Fibroblast of pulmonary artery (primary cell): ENCODE data around the gene KRIT1.
A peak's percentile ranks its signal among the peaks of the same experiment; 100 is the strongest.

ENCODE experiments used
- DNase-seq: peaks from one replicate; pipeline ENCODE4 v3.0.0-alpha.2; 2010; ENCODE audit warnings: low read depth
- H3K4me3 ChIP-seq: replicated peaks from 2 replicates; pipeline ENCODE4 v1.5.1; 2011; ENCODE audit warnings: low read depth, mild to moderate bottlenecking, control low read depth, low read length, moderate library complexity
- TF ChIP-seq, protein P1 (sequence below): IDR thresholded peaks from 2 replicates; pipeline ENCODE4 v1.5.1; 2011; ENCODE audit warnings: mild to moderate bottlenecking, control low read depth, low read length, inconsistent platforms; ENCODE audit errors: missing control alignments

The KRIT1 gene

DNA sequence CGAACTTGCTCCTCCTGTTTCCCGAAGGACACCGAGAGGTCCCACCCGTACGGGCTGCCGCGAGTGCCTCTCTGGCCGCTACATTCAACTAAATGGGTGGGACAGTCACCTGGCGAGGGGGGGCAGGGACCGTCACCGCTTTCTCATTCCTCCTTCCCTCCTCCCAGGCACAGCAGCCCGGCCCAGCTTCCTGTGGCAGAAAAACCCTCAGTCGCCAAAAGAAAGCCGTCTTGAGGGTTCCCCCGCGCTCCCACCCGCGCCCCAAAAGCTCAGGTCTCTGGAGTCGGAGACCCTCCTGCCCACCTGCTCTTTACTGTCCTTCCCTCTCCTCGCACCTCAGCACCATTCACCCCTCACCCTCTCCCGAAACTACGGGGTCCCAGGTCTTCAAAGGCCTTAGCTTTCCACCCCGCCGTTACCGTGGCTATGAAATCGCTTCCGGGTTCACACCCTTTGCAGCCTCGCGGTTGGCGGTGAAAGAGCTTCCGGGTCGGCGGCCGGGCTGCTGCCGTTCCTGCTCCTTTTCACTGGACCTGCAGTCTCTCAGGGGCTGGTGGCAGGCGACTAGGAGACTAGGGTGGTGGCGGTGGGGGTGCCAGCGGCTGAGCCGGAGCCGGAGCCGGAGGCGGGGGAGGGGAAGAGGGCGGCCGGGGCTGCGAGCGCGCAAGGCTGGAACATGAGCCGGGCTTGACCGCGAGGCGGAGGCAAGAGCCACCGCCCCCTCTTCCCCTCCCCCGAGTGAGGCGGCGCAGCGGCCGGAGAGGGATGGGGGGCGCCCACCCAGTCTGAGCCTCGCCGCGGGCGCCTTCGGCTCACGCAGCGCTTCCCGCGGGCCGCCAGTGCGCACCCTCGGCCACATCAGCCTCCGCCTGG, at the start of gene KRIT1, which contains the start of gene ANKIB1:
KRIT1 (minus strand) TSS at position 428 of the 873 bp plus-strand sequence. CDS start 3,779 bp downstream, outside the sequence.
ANKIB1 (plus strand) TSS at position 488 of the 873 bp plus-strand sequence. CDS start 49,005 bp downstream, outside the sequence.
- DNase-seq: peak; percentile 78
- TF ChIP-seq, protein P1, sequence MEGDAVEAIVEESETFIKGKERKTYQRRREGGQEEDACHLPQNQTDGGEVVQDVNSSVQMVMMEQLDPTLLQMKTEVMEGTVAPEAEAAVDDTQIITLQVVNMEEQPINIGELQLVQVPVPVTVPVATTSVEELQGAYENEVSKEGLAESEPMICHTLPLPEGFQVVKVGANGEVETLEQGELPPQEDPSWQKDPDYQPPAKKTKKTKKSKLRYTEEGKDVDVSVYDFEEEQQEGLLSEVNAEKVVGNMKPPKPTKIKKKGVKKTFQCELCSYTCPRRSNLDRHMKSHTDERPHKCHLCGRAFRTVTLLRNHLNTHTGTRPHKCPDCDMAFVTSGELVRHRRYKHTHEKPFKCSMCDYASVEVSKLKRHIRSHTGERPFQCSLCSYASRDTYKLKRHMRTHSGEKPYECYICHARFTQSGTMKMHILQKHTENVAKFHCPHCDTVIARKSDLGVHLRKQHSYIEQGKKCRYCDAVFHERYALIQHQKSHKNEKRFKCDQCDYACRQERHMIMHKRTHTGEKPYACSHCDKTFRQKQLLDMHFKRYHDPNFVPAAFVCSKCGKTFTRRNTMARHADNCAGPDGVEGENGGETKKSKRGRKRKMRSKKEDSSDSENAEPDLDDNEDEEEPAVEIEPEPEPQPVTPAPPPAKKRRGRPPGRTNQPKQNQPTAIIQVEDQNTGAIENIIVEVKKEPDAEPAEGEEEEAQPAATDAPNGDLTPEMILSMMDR: no peak
- H3K4me3 ChIP-seq: peak within 1 kb of the TSS; percentile 84

DNA sequence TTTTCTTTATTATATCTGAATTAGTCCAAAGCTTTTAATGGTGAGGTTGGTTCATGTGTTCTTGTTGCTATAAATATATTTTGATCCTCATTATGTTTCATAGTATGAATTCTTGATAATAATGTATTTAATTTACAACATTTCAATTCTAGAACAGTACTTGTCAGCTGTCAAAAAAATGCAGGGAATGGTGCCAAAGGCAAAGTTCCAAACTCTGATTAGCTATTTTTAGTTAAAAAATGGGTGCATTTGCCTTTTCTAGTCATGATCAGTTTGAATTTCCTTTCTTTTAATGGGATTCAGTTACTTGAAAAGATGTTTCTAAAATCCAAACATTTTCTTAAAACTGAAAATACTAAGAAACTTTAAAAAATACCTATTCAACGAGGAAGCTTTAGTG, 49.7 kb upstream of the KRIT1 start:
- no peak overlapping the region for H3K4me3 ChIP-seq
- TF ChIP-seq, protein P1: no peak
- peak; percentile 13 for DNase-seq

DNA sequence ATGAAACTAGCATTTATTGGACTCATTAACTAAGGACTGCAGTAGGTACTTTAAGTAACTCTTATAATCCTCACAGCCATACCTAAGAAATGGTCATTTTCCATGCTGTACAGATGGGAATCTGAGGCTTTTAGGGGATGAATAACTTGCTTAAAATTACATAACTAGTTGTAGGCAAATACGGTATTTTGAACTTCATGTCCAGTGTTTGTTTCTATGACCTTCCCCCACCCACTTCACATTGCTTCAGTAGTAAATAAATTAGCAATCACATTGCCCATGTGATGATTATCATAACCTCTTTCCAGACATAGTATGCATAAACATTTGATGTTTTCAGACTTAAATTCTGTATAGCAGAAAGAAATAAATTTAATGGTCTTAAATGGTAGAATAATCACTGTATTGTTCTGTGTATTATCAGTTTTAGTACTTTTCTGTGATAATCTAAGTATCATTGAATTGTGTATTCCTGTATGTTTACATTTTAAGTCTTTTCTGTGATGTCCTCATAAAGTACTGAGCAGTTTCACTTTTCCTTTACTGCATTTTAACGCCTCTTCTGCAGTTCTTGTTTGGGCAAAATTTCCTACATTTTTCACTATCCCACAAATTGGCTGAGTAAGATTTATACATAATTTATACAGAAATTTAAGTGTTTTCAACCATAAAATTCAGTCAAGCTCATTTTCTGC, 48.3 kb upstream of the KRIT1 start:
- TF ChIP-seq, protein P1: no peak
- no peak overlapping the region for H3K4me3 ChIP-seq
- DNase-seq: peak; percentile 7

DNA sequence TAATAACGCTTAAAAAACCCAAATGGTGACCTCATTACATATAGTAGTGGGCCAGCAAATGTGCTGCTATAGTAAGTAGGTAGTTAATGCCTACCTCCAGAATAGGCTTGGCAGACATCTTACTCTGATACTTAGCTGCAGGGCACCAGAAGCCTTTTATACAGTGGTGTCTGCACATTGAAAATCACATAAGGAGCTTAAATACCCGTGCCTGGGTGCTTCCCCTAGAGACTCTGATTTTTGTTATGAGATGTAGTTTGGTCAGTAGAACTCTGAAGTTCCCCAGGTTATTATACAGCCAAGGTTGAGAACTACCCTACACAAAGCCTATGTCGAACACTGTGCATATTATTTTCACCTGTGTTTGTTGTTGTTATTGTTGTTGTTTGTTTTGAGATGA, 47.3 kb upstream of the KRIT1 start:
- no peak overlapping the region for H3K4me3 ChIP-seq
- TF ChIP-seq, protein P1: no peak
- no peak for DNase-seq

DNA sequence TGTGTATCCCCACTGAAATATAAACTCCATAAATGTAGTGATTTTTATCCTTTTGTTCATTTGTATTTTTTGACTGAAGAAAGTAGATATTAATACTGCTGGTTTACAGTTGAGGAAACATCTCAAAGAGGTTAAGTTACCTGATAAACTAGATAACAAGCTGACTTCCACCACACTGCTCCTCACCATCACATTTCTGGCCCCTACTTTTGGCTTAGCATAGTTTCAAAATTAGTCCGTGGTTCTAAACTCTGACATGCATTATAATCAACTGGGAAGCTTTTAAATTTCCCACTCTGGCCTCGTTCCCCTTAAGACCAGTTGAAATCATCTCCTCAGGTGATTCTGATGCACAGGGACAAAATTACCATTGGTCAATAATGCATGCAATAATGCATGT, 43.6 kb upstream of the KRIT1 start:
- no peak overlapping the region for H3K4me3 ChIP-seq
- DNase-seq: no peak
- TF ChIP-seq, protein P1: no peak

DNA sequence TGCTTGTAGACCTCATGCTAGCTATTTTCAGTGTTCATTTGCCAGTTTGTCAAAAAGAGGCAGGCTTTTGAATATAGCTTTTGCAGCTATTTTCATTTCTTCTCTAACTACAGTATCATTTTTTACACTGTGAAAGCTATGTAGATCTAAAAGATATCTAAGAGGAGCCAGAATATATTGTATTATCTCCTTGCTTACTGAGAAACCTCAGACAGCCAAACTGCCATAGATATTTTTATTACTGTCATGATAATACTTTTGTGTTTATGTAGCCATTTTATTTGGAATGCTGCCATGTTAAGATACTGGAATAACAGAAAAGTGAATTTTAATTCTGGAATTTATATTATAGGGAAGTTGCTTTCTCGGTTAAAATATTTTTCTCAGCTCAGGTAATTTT, 37.2 kb upstream of the KRIT1 start:
- no peak for DNase-seq
- TF ChIP-seq, protein P1: no peak
- H3K4me3 ChIP-seq: no peak overlapping the region
